ENCODE measurements around the gene RNASEH2C.

- TF ChIP-seq IRF3 (IDR thresholded peaks at IDR 0.05; ENCODE audit: low read depth, low read length) (no peak), EZH2phosphoT487 (IDR thresholded peaks at IDR 0.05; ENCODE audit: borderline replicate concordance, low read depth) (no peak), MXI1 (IDR thresholded peaks at IDR 0.05; ENCODE audit: low read depth, low read length) (peak; percentile 13; the same call in 1 of the 2 replicates), TEAD4 (IDR thresholded peaks at IDR 0.05; ENCODE audit: borderline replicate concordance, insufficient read depth) (no peak), SMC3 (IDR thresholded peaks at IDR 0.05; ENCODE audit: low read depth, low read length) (peak; percentile 5; the same call in 1 of the 2 replicates), POLR2AphosphoS5 (IDR thresholded peaks at IDR 0.05; ENCODE audit: low read depth, low read length) (no peak)
These were observed 7.9 kb downstream of the RNASEH2C start for GRCh38 chr11:65712633-65713076.
